NCI-H2196 (cell line): ENCODE results near the gene NMT2.

Source experiments
- DNase-seq: peaks from one replicate; lab custom pipeline; 2025; ENCODE audit not compliant: unreplicated experiment; lab: John Stamatoyannopoulos, UW

Gene NMT2

GRCh38 chr10:15182540-15183207 lies 14.2 kb upstream of the NMT2 start:
- no peak for DNase-seq

- DNase-seq, result no peak
Observed at GRCh38 chr10:15181576-15182156, 13.2 kb upstream of the NMT2 start.

GRCh38 chr10:15180736-15181135 lies 12.2 kb upstream of the NMT2 start:
- no peak for DNase-seq

GRCh38 chr10:15176269-15176668 lies 7.8 kb upstream of the NMT2 start:
- no peak for DNase-seq

GRCh38 chr10:15175587-15175986 lies 7.1 kb upstream of the NMT2 start:
- no peak for DNase-seq

GRCh38 chr10:15172306-15172840 lies 3.9 kb upstream of the NMT2 start:
- no peak for DNase-seq

GRCh38 chr10:15169555-15170401 lies 1.3 kb upstream of the NMT2 start:
- DNase-seq, result no peak

GRCh38 chr10:15168786-15169554 lies 477 bp upstream of the NMT2 start:
- DNase-seq, result peak; percentile 78

GRCh38 chr10:15167411-15168290 lies 842 bp downstream of the NMT2 start:
- no peak for DNase-seq

- DNase-seq, result no peak
Observed at GRCh38 chr10:15166325-15166724, 2.2 kb downstream of the NMT2 start.

GRCh38 chr10:15163253-15163828 lies 5.2 kb downstream of the NMT2 start:
- DNase-seq, result no peak

GRCh38 chr10:15158972-15159371 lies 9.5 kb downstream of the NMT2 start:
- no peak for DNase-seq

GRCh38 chr10:15158448-15158847 lies 10.0 kb downstream of the NMT2 start:
- DNase-seq, result no peak

GRCh38 chr10:15155978-15156656 lies 12.4 kb downstream of the NMT2 start:
- no peak for DNase-seq

- DNase-seq, result no peak
Observed at GRCh38 chr10:15152556-15152955, 15.9 kb downstream of the NMT2 start.

GRCh38 chr10:15150563-15150962 lies 17.9 kb downstream of the NMT2 start:
- DNase-seq, result no peak

GRCh38 chr10:15149042-15149771 lies 19.3 kb downstream of the NMT2 start:
- DNase-seq, result no peak

GRCh38 chr10:15147594-15148392 lies 20.7 kb downstream of the NMT2 start:
- no peak for DNase-seq
